Measurements from ENCODE around the gene DSC1. TPM values are rescaled to one million over a fixed set of nuclear protein-coding genes. Genes with fewer than 3 reads are reported as not detected.
A peak's percentile ranks its signal among the peaks of the same experiment; 100 is the strongest.

The DSC1 gene
- total and polyA plus RNA-seq, 10 of the 15 experiments (the other 5 are each of a cell fraction or from before 2014, with no cell fraction given), result 0.24 to 0.84 (median 0.44) TPM; not detected in 1

GRCh38 chr18:31190919-31191318 lies 28.3 kb upstream of the DSC1 start (continued):
- TF ChIP-seq EP300 (IDR thresholded peaks at IDR 0.05; ENCODE audit: borderline replicate concordance in 1 of 2, control insufficient read depth in 1 of 2, low read depth in 2 of 2, low read length in 2 of 2), result no peak

DNA sequence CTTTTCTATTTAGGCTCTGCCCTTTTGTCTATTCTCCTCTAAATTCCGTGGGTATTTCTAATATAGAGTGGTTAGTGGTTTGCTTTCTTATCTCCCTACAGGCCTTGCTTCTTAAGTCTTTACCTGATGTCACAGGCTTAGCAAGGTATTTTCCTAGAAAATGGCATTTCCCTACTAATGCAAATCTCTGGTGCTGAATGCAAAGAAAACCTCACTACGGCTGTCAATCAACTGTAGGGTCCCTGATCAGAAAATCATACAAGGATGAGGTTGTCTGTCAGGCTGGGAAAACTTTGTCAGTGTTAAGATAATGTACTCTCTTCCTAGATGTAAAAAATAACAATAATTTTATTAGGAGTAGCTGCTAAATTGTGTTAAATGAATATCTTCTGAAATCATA lies 27.1 kb upstream of the DSC1 start:
- ChIA-PET POLR2A (interaction anchor here (0.6 kb wide), 1 partner anchor 19 kb away, joined by 3 read pairs; no protein-coding TSS in a partner anchor), RAD21 (ENCODE audit: unreplicated experiment) (no interaction called here), SMC1A (ENCODE audit: uncharacterized antibody, unreplicated experiment) (interaction anchor here (2.1 kb wide), 1 partner anchor 13 kb away, joined by 5 read pairs; no protein-coding TSS in a partner anchor), CTCF (interaction anchor here (1.2 kb wide), 1 partner anchor 20 kb away, joined by 4 read pairs; no protein-coding TSS in a partner anchor)
- Histone ChIP-seq H3K9ac (ENCODE audit: control insufficient read depth, insufficient read depth, low read length) (no peak overlapping the region), H4K20me1 (ENCODE audit: control insufficient read depth, insufficient read depth) (no peaks in the 10 kb centered on the region), H2AFZ (ENCODE audit: control insufficient read depth, low read depth, low read length) (no peak overlapping the region), H3K27ac (ENCODE audit: control insufficient read depth, insufficient read depth) (no peak overlapping the region), H3K79me2 (ENCODE audit: control insufficient read depth, insufficient read depth, low read length) (no peaks in the 10 kb centered on the region), H3K4me1 (ENCODE audit: control insufficient read depth, insufficient read depth, low read length) (no peaks in the 10 kb centered on the region), H3K9me3 (replicated peaks; ENCODE audit: control insufficient read depth, insufficient read depth, low read length) (no peaks in the 10 kb centered on the region), H3K36me3 (ENCODE audit: control insufficient read depth in 2 of 2, insufficient read depth in 2 of 2, low read length in 1 of 2) (no peaks in the 10 kb centered on the region), H3K4me3 (no peak overlapping the region), H3K27me3 (replicated peaks in 1 of 2; ENCODE audit: control insufficient read depth in 2 of 2, insufficient read depth in 2 of 2, low read length in 1 of 2) (no peaks in the 10 kb centered on the region), H3K4me2 (ENCODE audit: control insufficient read depth, insufficient read depth) (no peak overlapping the region)
- no TSS peak for BruUV-seq (replicated peaks)
- in situ Hi-C loops (cut with MboI) (no loop called here), intact Hi-C loops (cut with micrococcal nuclease; ENCODE audit: unreplicated experiment) (no loop called here)
- DNase-seq (ENCODE audit: low read depth, low spot score), result no peak
- TF ChIP-seq, protein P1, sequence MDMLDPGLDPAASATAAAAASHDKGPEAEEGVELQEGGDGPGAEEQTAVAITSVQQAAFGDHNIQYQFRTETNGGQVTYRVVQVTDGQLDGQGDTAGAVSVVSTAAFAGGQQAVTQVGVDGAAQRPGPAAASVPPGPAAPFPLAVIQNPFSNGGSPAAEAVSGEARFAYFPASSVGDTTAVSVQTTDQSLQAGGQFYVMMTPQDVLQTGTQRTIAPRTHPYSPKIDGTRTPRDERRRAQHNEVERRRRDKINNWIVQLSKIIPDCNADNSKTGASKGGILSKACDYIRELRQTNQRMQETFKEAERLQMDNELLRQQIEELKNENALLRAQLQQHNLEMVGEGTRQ (IDR thresholded peaks at IDR 0.05; ENCODE audit: borderline replicate concordance, low read depth, low read length), result no peak
- no peak for TF ChIP-seq ZNF207 (IDR thresholded peaks at IDR 0.05; ENCODE audit: borderline replicate concordance)
- no peak for TF ChIP-seq BACH1 (IDR thresholded peaks at IDR 0.05; ENCODE audit: borderline replicate concordance)
- TF ChIP-seq MXI1 (IDR thresholded peaks at IDR 0.05; ENCODE audit: low read depth, low read length), result no peak
- TF ChIP-seq SP1 (IDR thresholded peaks at IDR 0.05; ENCODE audit: low read depth, low read length), result no peak
- TF ChIP-seq, protein P2, sequence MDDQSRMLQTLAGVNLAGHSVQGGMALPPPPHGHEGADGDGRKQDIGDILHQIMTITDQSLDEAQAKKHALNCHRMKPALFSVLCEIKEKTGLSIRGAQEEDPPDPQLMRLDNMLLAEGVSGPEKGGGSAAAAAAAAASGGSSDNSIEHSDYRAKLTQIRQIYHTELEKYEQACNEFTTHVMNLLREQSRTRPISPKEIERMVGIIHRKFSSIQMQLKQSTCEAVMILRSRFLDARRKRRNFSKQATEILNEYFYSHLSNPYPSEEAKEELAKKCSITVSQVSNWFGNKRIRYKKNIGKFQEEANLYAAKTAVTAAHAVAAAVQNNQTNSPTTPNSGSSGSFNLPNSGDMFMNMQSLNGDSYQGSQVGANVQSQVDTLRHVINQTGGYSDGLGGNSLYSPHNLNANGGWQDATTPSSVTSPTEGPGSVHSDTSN (IDR thresholded peaks at IDR 0.05; ENCODE audit: insufficient replicate concordance, low read depth, low read length), result peak; percentile 52
- TF ChIP-seq, protein P3, sequence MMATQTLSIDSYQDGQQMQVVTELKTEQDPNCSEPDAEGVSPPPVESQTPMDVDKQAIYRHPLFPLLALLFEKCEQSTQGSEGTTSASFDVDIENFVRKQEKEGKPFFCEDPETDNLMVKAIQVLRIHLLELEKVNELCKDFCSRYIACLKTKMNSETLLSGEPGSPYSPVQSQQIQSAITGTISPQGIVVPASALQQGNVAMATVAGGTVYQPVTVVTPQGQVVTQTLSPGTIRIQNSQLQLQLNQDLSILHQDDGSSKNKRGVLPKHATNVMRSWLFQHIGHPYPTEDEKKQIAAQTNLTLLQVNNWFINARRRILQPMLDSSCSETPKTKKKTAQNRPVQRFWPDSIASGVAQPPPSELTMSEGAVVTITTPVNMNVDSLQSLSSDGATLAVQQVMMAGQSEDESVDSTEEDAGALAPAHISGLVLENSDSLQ (IDR thresholded peaks at IDR 0.05), result peak; percentile 72
- no peak for TF ChIP-seq ATF2 (IDR thresholded peaks at IDR 0.05; ENCODE audit: low read length)
- no peak for TF ChIP-seq ZBTB40 (IDR thresholded peaks at IDR 0.05; ENCODE audit: borderline replicate concordance)
- TF ChIP-seq EZH2 (IDR thresholded peaks at IDR 0.05; ENCODE audit: borderline replicate concordance, control insufficient read depth, low read depth, low read length), result no peak
- no peak for FAIRE-seq
- 2% methylated on average over 2 of the region's 2 CpGs for WGBS (ENCODE audit: insufficient coverage, insufficient replicate concordance, low lambda C conversion rate, missing lambda C conversion rate)
- ATAC-seq, result no peak
